NCI-H128 (cell line): ENCODE data around the gene EML1.

Experiments used
- DNase-seq: peaks from one replicate; lab custom pipeline; 2025; ENCODE audit not compliant: unreplicated experiment; lab: John Stamatoyannopoulos, UW

The EML1 gene

GRCh38 chr14:99891900-99892299, 98.7 kb downstream of the EML1 start:
- no peak for DNase-seq

- no peak for DNase-seq
These were observed 99.2 kb downstream of the EML1 start for GRCh38 chr14:99892406-99892805.

DNA sequence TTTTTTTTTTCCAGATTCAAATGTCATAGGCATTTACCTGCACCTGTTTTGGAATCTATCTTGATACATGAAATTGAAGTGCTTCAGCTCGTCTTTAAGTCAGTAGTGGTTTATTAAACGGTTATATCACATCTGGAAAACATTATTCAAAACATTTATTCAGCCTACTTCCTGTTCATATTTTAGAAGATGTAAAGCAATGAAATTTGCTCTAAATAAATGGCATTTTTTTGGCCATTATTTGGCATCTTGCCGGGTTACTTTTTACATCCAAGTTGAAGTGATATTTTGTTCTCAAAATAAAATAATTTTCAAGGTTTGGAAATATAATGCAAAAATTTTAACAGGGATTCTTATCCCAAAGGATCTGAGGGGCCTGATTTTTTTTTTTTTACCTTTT, 103.1 kb downstream of the EML1 start:
- no peak for DNase-seq

GRCh38 chr14:99899578-99900178, 106.5 kb downstream of the EML1 start:
- DNase-seq: no peak

GRCh38 chr14:99902925-99903324, 109.7 kb downstream of the EML1 start:
- no peak for DNase-seq

DNA sequence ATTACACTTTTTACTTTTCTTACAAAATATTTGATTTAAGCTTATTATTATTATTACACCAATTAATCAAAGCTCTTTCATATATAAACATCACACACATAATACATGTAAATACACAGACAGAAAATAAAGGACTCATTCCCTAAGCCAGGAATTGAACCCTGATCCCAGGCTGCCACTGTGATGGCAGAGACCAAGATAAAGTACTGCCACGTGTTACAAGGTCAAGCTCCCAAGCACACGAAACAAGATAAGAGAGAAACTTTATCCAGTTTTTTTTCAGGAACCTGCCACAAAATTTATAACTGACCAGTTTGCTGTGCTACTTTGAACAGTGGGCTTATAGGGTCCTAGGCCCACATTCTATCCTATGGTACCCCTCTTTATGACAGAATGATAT, 111.3 kb downstream of the EML1 start:
- no peak for DNase-seq

DNA sequence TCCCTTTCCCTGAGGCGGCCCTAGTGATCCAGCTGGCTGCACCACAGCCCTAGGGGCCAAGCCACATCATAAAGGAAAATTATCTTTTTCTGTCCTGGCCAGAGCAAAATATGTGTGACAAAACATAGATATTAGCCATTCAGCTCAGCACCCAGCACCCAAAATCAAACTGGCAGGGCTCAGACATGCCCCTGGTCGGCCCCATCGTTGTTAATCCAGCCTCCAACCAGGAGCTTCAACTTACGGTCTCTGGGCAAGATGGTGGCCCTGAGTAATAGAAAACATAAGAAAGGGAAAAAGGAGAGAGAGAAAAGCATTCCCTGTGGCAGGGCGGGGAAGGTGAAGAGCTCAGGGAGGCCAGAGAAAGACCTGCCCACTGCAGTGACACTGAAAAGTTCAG, 111.9 kb downstream of the EML1 start:
- DNase-seq: no peak

GRCh38 chr14:99907761-99908652, 114.8 kb downstream of the EML1 start:
- no peak for DNase-seq

DNA sequence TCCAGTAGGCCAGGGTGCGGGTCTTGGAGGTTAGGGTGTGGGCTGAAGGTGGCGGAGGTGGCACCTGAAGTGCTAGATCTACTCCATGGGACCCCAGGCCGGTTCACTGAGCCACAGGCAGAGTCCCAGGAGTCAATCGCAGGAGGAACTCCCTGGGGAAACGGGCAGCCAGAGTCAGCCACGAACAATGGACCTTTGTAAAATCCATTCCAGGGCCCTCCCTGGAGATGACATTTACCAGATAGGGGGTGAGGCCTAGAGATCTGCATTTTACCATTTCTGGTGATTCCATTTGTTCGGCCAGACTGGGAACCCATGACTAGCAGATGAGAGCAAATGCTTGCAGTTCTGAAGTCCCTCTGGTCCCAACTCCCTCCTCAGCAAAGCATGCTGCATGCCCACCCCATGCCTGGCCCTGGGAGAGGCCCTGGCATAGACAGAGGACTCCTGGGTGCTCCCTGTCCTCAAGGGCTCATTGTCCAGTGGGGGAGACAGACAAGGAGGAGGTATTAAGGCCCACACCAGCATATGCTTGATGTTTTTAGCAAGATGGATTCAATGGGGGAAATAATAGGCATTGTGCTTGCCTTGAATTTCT, 115.5 kb downstream of the EML1 start:
- DNase-seq: no peak

- no peak for DNase-seq
These were observed 116.4 kb downstream of the EML1 start for GRCh38 chr14:99909513-99910064.

DNA sequence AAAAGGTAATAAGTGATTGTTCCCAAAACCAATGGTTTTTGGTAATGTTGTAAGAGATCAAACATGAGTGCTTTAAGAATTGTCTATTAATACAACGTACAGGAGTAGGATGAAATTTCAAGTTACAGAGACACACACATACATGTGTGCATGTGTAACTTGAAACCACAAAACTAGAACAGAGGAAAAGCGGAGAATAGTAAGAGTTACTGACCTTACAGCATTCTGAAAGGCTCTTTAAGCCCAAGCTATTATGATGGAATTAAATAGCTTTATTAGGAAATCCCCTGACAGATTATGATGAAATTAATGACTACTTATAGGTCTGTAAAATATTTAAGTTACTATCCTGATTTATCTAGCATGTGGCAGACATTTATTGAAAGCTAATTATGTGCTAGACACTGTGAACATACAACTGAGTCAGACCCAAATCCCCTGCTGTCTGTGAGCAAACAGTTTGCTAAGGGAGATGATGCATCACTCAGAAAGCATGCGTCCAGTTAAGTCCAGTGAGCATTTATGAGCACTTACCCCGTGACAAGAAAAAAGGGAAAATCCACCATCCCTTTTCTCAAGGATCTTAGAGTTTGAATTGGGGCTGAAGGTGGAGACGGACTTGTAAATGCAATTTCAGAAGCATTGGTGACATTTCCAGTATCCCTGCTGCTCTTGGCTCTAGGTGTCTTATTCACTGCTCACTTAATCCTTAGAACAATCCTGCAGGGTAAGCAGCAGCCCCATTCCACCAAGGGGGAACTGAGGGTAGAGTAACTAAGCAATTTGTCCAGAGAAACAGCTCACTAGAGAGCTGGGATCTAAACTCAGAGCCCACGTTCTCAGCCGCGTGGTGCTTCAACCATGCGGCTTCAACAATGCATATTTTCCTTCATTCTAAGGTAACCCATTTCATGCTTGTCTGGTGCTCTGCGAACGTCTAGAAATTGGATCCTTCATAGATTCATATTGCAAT, 117.4 kb downstream of the EML1 start:
- DNase-seq: no peak

- DNase-seq: no peak
These were observed 122.3 kb downstream of the EML1 start for GRCh38 chr14:99915305-99916090.

GRCh38 chr14:99916091-99916383, 122.8 kb downstream of the EML1 start:
- no peak for DNase-seq

- DNase-seq: no peak
These were observed 125.6 kb downstream of the EML1 start for GRCh38 chr14:99918781-99919180.

DNA sequence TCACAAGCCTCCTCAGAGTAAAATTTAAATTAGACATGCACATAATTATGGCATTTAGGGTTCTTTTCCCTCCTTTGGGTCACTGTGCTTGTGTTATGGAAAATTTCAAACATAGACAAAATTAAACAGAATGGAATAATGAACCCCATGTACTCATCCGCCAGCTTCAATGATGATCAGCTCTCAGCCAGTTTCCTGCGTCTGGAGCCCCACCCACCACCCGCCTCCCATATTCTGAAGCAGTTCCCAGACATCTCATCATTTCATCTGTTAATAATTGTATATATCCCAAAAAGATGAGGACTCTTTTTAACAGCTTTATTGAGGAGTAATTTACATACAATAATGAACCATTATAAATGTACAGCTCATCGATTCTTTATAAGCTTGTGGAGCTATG, 128.2 kb downstream of the EML1 start:
- DNase-seq: no peak

GRCh38 chr14:99924379-99924778, 131.2 kb downstream of the EML1 start:
- DNase-seq: no peak

GRCh38 chr14:99925471-99925870, 132.3 kb downstream of the EML1 start:
- DNase-seq: no peak

DNA sequence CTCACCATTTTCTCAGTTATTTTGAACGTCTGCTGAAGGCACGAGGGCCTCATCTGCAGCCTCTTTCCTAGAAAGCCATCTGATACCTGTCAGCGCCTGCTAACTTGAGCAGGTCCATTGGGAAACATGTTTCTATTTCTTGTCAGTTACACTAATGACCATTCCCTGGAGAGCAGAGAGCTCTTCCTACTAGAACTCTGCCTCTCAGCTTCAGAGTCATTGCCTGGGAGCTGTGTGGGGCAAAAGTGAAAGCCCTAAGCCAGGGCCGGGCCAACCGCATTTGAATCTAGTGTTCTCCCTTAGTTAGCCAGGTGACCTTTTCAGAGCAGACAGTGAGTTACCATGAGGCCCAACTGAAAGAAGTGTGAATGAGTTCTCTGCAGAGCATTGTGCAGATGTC, 135.8 kb downstream of the EML1 start:
- DNase-seq: no peak

DNA sequence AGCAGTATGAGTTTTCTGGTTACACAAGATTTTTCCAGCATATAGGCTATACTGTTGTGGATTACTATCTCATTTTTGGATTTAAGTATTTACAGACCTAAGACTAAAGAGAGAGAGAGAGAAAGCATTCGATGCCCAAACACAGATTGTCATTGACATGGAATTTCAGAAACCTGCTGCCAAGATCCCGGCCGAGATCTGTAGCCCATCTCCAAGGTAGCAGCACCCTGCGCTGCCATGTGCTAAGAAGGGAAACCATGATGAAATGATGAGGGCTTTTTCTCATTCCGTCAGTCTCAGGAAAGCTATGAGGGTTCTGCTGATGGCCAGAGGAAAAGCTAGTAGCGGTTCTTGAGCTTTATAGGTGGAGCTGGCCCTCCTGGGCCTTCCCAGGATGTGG, 136.4 kb downstream of the EML1 start:
- DNase-seq: no peak
